Jurkat, Clone E6-1 (cell line): ENCODE data around the gene FAM227A.
"Not testable (repeated sequence)": the region's sequence is repeated elsewhere in the genome, so short reads cannot be mapped to it uniquely, and the experiment has no call there.

Experiments used
- DNase-seq: peaks from one replicate; pipeline ENCODE4 v3.0.0-alpha.2; 2011; ENCODE audit warnings: low read depth, low spot score
- H3K4me3 ChIP-seq: 2 replicates; pipeline ENCODE4 v1.5.1; 2011; ENCODE audit warnings: mild to moderate bottlenecking, low read length, control low read depth, moderate library complexity

FAM227A gene

DNA sequence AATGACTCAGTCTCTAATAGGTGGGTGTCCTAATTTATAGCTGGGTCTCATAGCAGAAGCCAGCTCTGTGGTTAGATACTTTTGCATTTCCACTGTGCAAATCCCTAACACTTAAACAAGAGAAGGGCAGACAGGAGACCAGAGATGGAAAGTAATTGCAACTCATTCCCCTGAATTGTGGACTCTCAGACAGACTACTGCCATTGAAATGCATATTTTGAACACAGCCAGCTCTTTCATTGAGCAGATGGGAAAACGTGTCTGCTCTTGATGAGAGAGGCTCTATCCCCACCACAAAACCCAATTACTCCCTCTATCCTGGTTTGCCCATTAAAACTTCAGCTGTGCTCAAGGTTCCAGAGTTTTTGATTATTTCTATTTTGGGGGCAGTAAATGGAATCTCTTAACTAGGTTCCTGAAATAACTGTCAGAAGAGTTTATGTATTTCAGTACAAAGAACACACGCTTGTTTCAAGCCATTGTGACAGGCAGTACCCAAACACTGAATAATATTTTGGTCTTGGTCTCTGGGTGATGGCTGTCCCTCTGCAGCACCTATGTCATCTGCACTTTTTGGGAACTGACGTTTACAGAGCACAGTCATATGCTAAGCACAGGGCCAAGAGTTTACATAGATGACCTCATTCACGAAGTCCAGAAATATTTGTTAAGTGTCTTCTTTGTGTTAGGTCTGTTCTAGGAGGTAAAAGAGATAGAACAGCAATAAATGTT lies 41.7 kb downstream of the FAM227A start:
- H3K4me3 ChIP-seq: no peak overlapping the region
- DNase-seq: no peak

DNA sequence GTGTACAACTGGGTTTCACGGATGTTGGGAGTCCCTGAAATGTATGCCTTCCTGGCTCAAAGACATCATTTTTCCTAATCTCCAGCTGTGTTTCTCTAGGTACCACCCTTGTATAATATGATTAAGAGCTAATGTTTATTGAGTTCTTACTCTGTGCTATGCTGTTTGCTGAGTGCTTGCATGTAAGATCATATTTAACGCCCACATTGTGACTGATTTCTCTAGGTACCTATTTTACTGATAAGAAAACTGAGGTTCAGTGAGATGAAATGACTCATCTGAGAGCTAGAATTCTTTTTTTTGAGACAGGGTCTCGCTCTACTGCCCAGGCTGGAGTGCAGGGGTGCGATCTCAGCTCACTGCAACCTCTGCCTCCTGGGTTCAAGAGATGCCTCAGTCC lies 42.6 kb downstream of the FAM227A start:
- H3K4me3 ChIP-seq: no peak overlapping the region
- DNase-seq: no peak

DNA sequence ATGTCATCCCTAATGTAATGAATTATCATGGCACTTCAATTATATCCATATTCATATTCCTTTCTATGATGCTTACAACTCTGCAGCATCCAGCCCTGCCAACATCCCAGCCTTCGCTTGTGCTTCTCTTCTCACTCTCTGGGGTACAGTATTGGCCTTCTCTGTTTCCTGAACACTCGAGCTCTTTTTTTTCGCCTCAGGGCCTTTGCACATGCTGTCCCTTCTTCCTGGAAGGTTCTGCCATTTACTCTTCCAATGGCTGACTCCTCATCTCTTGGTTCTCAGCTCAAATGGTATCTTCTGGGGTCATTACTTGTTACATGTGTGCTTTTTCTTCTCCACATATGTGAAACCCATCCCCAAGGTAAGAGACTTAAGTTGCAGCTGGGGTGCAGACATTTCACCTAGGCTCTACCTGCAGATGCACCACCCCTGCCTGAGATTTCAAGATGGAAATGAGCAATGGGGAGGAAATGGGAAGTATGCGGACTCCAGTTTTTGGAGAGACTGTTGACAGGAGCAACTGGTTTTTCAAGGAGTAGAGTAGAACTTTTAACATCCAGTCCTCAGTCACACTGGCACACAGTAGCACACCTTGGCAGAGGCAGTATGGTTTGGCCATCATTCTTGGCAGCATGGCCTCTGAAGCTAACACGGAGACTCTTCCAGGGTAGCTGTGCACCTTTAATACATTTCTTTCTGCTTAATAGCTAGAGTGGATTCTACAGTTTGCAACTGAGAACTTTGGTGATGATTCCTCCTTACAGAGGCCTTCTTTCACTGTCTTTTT lies 43.8 kb downstream of the FAM227A start:
- no peak for DNase-seq
- no peak overlapping the region for H3K4me3 ChIP-seq

DNA sequence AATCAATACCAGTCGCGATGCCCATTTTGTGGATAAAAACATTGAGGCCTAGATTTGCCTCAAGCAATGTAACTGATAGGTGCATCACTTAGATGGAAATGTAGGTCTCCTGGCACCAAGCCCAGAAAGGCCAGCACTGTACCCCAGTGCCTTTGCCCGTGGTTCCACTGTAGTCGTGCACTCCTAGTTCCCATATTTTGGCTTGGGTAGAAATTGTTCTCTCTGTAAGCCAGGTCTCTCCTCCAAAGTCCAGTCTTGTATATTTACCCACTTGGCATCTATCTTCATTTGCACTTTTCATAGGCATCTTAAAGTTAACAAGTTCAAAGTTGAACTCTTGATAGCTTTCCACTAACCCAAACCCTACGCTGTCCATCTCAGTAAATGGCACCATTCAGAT lies 44.6 kb downstream of the FAM227A start:
- no peak for DNase-seq
- H3K4me3 ChIP-seq: no peak overlapping the region

DNA sequence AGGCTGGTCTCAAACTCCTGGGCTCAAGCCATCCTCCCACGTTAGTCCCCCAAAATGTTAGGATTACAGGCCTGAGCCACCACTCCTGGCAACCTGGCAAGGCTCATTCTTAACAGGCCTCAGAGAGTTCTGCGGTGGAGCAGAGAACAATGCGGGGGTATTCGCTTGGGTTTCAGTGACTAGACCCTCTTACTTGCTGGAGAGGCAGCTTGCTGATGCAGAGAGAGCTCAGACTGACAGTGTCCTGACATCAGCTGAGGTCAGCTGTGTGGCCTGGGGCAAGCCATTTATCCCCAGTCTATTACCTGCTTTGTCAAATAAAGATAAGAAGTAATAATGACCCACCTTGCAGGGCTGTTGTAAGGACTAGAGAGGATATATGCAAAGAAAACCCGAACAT lies 46.0 kb downstream of the FAM227A start:
- no peak overlapping the region for H3K4me3 ChIP-seq
- DNase-seq: no peak

DNA sequence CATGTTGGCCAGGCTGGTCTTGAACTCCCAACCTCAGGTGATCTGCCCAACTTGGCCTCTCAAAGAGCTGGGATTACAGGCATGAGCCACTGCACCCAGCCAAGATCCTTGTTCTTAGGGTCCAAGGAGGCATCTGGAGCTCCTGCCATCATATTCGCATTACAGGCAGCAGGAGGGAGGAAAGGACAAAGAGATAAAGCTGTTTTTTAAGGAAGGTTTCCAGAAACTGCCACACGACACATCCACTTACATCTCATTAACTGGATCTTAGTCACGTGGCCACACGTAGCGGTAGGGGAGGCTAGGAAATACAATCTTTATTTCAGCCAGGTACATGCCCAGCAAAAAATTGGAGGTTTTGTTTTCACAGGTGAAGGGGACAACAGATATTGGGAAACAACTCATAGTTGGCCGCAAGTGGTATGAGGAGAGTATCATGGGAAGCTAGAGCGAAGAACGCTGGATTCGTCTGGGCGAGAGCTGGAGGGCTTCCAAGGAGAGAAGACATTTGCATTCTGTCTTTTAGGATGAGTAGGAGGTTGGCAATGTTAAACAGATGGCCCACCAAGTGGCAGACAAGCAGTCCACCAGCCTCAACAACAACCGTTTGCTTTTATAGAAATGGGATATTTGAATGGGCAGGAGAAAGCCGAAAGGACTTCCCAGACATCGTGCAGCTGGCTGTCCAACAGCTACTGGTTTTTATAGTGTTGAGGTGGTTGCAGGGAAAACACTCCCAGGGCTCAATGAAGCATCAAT lies 47.0 kb downstream of the FAM227A start:
- no peak for DNase-seq
- no peak overlapping the region for H3K4me3 ChIP-seq

DNA sequence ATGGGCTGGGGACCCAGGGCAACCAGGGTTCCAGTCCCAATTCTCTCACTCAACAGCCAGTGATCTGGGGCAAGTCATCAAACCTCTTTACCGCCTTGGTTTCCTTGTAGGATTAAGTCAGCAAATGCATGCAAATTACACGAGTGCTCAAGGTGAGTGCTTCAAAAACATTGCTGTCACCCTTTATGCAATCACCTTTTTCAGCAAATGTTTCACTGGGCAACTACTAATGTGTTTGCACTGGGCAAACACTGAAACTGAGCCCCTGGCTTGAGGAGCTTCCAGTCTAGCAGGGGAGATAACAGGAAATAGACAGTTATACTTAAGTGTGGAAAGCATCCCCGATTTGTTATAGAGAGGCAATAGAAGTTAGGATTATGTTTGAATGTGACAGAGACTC lies 48.5 kb downstream of the FAM227A start:
- no peak for DNase-seq

DNA sequence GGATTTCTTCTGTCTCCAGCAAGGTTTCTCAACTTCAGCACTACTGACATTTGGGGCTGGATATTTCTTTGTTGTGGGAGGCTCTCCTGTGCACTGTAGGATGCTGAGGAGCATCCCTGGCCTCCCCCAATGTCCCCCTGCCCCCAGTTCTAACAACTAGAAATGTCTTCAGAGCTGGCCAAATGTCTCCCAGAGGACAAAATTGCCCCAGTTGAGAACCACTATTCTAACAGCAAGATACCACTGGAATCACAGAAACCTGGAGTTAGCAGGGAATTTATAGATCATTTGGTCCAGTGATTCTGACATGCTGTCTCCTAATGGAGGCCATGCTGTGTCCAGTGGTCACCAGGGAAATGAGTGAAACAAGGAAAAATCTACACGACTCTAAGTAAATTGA lies 54.0 kb downstream of the FAM227A start:
- H3K4me3 ChIP-seq: no peak overlapping the region
- no peak for DNase-seq

More for the DNA sequence above, 48.5 kb downstream of the FAM227A start:
- no peak overlapping the region for H3K4me3 ChIP-seq

DNA sequence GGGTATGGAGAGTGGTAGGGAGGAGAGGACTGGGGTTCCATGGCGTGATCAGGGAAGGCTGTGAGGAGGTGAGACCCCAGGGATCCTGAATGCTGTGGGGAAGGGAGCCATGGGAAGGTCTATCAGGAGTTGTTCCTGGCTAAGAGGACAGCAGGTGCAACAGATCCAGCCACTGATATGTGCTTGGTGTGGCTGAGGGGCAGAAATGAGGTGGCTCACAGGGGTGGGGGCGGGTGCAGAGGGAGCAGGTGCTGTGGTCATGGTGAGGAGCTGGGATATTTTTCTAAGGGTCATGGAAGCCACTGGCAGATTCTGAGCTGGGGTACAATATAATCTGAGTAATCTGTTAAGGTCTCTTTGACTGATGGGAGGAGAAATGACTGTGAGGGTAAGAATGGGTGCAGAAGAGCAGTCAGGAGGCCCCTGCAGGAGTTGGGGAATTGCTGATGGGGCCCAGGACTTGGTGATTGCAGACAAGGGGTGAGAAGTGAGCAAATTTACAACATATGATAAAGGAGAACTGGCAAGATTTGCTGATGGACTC lies 54.9 kb downstream of the FAM227A start:
- no peak for DNase-seq
- no peak overlapping the region for H3K4me3 ChIP-seq

DNA sequence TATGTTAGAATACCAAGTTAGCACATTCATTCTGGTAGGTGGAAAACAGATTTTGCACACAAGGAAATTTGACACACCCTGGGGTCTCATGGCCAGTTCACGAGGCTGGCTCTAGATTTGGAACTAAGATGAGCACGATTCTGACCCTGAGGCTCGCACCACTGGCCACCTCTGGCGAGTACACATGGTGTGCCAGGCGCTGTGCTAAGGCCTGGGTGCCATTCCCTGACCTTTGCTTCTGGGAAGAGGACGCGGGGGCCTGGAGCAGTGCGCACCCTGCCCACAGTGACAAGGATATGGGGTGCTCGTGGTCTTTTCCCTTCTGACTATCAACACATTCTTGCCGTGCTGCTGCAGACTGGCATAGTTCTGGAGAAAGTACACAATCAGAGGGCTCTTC lies 56.7 kb downstream of the FAM227A start:
- no peak overlapping the region for H3K4me3 ChIP-seq
- DNase-seq: no peak

DNA sequence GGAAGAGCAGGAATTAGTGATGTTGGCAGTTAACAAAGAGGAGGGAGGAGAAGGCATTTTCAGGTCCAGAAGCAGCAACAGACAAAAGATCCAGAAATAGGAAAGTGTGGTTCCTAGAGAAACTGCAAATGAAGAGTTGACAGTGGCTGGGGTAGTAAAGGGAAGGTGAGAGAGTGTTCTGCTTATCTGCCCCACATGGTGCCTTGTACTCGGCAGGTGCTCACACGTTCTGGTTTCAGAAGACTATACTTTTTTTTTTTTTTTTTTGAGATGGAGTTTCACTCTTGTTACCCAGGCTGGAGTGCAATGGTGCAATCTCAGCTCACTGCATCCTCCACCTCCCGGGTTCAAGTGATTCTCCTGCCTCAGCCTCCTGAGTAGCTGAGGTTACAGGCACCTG lies 73.3 kb downstream of the FAM227A start:
- not testable (repeated sequence) for DNase-seq, H3K4me3 ChIP-seq

DNA sequence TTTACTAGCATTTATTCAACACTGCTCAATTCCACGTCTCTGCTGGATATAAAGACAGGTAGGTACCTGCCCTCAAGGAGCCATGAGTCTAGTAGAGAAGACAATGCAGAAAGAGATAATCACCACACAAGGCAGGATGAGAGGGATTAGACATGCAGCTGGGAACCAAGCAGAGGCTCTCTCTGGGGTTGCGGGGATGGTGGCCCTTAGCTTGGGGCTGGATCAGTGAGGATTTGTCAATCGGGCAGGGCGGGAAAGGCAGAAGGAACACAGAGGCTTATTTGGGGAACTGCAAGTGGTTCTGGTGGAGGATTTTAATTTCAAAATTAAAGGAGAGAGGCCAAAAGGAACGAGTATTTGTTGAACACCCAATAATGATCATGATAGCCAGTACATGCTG lies 77.7 kb downstream of the FAM227A start:
- no peak overlapping the region for H3K4me3 ChIP-seq
- DNase-seq: no peak

DNA sequence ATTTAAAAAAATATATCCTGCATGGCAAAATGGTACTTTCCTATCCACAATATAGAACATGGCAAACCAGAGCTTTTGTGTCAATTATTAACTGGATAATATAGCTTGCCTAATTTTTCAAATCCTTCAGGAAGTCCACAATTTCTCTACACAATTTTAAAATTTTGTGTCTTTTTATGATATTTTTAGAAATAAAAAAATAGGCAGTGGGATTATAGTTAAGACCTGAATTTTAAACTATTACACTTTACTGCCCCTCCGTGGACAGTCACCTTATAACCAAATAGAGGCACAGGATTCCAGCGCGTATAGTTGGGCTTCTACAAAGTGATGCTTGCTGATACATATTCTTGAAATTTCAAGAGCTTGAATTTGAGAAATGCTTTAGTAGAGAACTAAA lies 84.1 kb downstream of the FAM227A start:
- no peak overlapping the region for H3K4me3 ChIP-seq
- DNase-seq: peak; percentile 47

DNA sequence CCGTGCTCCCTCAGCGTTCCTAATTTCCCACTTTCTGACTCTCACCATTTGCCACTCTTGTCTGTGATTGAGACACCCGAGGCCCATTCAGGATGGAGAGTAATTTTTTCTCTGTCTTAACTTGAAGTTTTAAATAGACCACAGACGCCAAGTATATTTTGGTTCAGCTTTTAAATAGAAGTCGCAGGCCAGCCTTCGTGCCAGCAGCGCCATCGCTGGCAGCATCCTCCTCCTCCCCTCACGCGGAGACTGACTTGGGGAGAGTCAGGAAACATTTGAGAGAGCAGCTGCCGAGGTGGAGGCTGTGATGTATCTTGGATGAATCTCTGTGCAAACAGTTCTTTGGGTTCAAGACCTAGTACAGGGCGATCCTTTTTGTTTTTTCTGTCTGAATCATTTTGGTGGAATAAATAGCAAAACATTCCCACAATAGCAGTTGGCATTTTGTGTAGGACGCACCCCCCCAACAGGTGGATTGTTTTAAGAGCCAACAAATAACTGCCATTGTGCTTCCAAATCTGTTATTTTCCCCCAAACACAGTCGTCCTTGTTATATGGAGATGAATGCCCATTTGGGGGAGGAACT lies 85.3 kb downstream of the FAM227A start:
- peak; percentile 26 for DNase-seq
- peak overlapping the region; percentile 82 for H3K4me3 ChIP-seq

DNA sequence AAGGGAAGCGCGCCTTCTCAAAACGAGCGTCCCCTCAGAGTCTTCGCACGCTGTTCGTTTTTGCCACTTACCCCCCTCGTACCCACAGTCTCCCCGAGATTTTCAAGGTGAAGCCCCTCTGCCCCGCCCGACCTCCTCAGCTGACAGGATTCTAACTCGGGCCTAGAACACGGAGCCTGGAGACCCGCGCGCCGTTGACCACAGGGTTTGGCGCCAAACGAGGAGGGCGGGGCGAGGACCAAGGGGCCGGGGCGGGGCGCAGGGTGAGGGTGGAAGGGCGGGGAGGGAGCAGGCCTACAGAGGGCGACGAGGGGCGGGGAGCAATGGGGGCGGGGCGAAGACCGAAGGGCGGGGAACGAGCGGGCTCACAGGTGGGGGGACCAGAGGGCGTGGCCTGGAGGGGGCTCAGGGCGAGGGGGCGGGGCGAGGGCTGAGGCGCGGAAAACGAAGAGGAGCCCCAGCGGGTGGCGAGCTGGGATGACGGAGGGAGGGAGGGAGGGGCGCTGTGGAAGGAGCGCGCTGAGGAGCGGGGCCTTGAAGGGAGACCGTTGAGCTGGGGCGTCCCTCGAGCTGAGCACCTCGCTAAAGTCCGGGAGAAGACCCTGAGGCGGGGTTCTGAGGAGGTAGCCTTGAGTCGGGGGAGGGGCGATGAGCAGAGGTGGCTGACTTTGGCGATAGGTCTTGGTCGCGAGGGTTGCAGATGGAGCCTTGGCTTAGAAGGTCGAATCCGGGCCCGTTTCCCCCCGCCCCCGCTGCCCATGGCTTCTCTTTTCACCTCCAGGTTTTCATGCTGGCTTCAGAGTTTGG lies 86.0 kb downstream of the FAM227A start, which contains the start of gene DMC1:
Gene DMC1, minus strand, starts transcription at position 212 of the 807 bp plus-strand sequence. CDS start 1,927 bp downstream, outside the sequence.
- peak within 1 kb of the TSS; percentile 82 for H3K4me3 ChIP-seq
- peak; percentile 92 for DNase-seq

DNA sequence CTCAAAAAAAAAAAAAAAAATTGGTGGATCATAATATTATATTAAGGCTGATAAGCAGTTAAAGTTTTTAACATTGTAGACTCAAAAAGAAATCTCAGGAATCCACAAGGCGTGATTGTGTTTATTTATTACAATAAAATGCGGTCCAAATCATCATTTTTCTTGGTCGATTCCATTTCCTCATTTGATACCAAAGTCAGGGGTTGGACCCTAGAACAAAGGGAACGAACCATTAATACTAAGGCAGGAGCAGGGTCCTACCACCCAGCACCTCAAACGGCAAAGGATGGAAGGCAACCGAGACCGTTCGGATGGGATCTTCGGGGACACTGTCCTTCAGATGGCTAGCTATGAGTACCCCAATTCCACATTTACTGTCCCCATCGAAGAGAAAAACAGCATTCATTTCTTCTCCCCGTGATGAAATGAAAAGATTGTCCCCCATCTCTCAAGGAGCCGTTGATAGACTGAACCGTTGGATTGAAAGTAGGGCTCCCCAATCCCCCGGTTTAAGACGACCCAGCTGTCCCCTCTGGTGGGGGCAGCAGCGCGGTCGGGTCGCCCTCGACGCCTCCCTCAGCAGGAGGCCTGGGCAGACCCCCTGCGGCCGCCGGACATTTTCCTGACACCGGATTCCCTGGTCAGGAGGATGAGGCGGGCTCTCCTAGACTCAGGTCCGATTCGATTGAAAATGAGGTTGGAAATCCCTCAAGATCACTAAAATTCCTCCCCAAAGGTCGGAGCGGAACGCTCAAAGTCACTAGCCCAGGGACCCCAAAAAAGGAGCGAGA lies 86.8 kb downstream of the FAM227A start:
- H3K4me3 ChIP-seq: peak overlapping the region; percentile 79
- peak; percentile 7 for DNase-seq

DNA sequence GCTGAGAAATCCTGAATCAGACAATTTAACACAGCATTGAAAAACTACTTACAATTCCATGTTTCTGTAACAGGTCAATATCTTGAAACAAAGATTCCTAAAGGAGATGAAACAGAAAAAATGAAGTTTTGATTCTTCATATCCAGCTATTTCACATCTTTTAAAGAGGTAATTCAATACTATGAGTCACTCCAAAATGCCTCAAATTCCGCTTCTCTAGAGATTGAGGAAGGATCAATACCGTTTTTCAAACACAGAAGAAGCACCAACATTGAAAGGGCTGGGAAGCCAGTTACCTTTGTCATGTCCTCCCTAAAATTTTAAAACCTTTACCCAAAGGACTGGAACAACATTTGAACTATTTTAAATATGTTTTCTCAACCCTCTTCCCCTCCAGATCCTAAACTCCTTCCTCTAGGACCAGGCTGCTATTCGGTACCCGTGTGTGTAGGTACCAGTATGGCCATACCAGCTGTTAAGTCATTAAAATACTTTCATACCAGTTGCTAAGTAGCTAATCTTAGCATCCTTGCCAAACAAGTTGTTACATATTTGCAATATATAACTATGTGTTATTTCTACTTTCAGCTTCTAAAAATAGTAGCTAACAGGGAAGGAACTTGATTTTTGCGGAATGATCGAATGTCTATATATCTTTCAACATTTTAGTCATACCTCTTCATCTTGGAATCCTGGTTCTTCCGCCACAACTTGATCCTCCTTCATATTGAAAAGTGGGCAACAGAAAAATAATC lies 88.5 kb downstream of the FAM227A start:
- no peak overlapping the region for H3K4me3 ChIP-seq
- DNase-seq: no peak
